ENCODE measurements around the gene ELOVL1.
A peak's percentile ranks its signal among the peaks of the same experiment; 100 is the strongest.

Gene ELOVL1

DNA sequence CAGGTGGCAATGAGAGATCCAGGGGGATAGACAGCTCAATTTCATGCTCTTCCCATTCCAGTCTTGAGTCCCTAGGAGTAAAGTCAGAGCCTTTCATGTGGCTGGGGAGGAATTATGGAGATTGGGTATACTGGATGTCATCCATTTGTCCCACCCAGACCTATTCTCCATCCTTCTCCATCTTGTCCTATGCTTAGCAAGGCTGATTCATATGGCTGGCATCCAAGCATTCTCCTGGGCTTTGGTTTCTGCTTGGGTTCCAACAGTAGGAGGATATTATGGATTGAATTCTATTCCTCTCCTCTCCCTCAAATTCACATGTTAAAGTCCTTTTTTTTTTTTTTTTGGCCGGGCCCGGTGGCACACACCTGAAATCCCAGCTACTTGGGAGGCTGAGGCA, 12.9 kb downstream of the ELOVL1 start:
- no peak for DNase-seq (ENCODE audit: low read depth)

DNA sequence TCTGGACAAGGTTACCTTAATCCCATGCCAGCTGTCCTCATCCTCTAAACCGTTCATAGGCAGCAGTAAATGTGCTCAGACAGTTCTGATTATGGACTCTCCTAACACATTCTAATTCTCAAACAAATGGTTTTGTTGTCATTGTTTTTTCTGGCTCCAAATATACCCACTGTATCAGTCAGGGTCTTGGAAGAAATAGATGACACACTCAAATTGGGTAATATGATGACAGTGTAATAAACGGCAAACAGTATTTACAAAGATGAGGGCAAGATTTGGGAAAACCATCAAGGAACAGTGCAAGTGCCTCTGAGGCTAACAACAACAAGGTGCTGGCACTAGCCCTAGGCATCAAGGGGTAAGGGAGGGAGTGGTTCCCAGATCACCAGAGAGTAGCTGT, 13.3 kb downstream of the ELOVL1 start:
- DNase-seq (ENCODE audit: low read depth) = no peak

DNA sequence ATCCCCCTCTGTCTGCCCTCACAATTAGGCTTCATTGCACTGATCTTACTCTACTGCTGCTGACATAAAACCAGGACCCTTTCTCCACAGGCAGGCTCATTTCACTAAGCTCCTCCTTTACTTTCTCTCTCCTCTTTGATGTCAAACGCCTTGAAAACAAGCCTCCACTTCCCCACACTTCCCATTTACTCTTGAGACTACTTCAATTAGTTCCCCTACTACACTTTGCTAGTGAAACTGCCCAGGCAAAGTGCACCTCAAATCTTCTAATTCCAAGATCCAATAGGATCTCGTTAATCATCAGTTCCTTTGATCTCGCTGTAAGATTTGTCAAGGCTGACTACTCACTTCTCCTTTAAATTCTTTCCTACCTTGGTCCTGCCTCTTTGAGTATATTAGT, 14.9 kb downstream of the ELOVL1 start:
- DNase-seq (ENCODE audit: low read depth) = no peak

DNA sequence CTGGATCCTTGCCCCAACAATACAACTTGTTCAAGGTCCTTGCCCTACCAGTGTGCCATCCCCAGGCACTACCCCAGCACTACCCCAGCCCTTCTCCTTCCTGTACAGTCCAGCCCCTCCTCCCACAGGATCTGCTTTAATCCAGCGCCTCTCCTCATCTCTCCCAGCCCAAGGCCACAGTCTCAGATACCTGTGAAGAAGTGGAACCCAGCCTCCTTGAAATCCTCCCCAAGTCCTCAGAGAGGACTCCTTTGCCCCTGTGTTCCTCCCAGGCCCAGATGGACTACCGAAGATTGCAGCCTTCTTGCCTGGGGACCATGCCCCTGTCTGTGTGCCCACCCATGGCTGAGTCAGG, 15.5 kb downstream of the ELOVL1 start:
- DNase-seq (ENCODE audit: low read depth) = no peak

DNA sequence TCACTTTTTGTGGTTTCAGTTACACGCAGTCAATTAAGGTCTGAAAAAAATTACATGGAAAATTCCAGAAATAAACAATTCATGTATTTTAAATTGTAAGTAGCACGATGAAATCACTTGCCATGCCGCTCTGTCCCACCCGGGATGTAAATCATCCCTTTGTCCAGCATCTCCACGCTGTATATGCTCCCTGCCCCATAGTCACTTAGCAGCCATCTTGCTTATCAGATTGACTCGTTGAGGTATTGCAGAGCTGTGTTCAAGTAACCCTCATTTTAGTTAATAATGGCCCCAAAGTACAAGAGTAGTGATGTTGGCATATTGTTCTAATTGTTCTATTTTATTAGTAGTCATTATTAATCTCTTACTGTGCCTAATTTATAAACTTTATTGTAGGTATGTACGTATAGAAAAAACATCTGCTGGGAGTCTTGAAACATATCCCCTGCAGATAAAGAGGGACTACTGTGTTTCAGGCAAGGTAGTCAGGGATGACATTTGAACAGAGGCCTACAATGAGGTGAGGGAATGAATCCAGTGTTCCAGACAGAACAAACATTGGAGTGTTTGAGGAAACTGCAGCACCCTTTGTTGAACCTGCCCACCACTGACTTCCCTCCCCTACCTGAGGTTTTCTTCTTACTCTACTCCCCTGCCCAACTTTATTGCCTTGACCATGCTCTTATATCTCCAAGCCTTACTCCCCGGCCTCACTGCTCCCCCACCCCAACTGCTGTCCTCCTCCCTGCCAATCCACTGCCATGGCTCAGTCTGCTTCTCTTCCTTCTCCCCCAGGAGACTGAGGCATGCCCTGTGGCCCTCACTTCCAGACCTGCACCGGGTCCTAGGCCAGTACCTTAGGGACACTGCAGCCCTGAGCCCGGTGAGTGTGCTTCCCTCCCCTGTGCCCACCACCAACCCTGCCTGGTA, 16.1 kb downstream of the ELOVL1 start:
- DNase-seq (ENCODE audit: low read depth) = no peak

DNA sequence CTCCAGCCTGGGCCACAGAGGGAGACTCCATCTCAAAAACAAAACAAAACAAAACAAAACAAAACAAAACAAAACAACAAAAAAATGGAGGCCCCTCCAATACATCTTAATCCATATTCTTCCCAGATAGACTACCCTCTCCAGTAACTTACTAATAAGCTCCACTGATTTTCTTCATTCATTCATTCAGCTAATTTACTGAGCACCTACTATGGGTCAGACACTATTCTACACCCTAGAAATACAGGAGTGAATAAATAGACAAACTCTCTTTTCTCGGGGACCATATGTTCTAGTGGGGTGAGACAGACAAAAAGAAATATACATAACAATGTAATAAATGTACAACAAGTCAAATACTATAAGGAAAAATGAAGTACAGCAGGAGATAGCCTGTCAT, 16.8 kb downstream of the ELOVL1 start:
- DNase-seq (ENCODE audit: low read depth) = no peak

DNA sequence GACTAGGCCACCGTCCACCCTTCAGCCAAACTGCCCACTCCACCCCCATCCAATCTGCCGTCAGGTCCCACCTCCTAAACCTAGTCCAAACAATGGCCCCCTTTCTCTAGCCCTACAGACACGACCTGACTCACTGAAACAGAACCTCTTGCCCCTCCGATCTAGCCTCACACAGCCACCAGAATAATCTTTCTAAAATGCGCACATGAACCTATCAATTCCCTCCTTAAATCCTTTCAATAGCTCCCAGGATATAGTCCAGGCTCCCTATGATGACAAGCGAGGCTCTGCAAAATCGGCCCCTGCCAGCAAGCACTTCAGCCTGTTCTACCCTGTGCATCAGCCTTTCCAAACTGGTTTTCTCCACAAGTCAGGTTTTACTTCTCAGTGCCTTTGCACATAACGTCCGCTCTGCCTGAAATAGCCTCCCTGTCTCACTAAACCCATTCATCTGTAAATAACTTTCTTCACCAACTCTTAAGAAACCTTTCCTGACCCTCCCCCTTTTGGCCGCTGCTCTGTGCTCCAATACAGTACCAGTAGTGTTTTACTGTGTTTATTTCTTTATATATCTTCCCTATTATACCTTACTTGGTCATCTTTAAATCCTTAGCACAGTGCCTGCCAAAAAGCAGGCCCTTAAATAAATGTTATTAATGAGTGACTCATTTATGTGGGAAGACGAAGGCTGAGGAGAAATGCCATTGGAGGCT, 18.1 kb downstream of the ELOVL1 start:
- no peak for DNase-seq (ENCODE audit: low read depth)

DNA sequence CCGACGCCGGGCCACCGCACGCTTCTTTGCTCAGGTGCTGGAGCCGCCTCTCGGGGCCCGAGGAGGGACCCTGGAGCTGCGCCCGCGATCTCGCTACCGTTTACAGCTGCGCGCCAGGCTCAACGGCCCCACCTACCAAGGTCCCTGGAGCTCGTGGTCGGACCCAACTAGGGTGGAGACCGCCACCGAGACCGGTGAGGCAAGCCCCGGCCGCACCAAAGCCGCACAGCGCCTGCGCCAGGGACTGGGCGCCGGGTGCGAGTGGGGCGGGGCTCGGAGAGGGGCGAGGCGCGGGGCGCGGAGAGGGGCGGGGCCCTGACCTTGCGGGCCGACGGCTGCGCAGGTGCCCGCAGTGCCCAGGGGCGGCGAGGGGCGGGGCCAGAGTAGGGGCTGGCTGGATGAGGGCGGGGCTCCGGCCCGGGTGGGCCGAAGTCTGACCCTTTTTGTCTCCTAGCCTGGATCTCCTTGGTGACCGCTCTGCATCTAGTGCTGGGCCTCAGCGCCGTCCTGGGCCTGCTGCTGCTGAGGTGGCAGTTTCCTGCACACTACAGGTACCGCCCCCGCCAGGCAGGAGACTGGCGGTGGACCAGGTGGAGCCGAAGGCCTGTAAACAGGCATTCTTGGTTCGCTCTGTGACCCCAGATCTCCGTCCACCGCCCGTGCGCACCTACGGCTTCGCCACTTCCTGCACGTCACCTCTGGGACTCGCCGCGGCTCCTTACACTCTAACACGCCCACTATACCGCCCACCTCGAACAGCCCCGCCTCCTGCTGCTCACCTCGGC, 18.8 kb downstream of the ELOVL1 start:
- no peak for DNase-seq (ENCODE audit: low read depth)

DNA sequence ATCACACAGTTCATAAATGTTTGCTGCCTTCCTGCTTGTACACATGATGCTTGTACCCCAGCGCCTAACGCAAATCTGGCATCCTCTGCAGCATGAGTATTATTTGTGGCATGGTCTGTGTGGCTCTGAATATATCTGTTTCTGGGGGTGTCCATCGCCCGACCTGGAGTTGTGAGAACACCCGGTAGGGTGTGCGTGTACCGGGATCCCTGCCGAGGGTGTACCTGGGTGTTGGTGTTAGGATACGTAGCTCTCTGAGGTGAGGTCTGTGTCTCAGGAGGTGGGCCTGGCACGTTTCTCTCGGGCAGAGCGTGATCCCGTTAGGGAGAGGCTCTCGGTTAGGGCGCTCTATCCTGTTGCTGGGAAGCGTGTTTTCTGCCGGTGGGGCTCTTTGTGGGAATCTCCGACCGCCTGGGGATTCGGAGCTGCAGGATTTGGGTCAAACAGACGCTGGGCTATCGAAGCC, 19.4 kb downstream of the ELOVL1 start:
- no peak for DNase-seq (ENCODE audit: low read depth)

DNA sequence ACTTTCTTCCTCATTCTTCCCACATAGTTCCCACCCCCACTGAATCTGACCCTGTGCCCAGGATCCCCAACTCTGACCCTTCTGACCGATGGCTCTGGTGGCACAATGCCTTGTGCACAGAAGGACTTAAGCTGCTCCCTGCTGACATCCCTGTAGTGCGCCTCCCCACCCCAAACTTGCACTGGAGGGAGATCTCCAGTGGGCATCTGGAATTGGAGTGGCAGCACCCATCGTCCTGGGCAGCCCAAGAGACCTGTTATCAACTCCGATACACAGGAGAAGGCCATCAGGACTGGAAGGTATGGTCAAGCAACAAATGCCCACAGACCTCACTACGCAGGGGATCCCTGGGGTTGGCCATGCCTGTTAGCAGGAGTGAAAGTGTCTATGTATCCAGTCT, 21.2 kb downstream of the ELOVL1 start:
- no peak for DNase-seq (ENCODE audit: low read depth)

DNA sequence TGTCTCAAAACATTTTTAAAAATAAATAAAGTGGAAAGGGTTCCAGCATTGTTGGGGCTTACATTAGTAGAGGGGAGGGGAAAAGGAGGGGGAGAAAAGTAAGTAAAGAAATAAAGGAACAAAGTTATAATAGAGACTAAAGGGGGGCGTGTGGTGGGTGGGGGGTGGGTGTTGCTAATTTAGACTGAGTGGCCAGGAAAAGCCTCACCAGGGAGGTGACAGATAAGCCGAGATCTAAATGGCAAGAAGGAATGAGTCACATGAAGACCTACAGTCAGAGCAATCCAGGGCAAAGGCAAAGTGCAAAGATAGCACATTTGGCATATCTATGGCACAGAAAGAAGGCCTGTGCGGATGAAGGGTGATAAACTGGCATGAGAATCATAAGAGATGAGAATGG, 22.7 kb downstream of the ELOVL1 start:
- DNase-seq (ENCODE audit: low read depth) = no peak

DNA sequence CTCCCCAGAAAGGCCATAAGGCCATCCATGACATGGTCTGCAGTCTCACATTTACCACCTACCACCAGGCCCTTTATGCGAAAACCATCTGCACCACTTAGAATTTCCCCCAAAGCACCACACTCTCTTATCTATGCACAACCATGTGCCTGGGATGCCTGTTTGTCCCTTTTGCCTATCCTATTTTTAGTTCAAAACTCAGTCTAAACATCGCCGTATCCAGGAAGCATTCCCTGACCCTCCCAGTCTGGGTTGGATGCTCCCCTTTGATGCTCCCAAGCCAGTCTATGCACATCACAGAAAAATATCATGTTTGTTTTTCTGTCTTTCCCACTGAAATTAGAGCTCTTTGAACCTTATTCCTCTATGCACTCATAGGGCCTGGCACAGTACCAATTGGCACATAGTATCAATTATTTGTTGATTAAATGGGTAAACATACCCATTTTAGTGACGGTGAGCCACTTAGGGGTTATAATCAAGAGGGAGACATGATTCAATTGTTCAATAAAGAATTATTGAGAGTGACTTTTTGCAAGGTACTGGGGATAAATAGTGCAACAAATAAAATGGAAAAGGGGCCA, 23.5 kb downstream of the ELOVL1 start:
- DNase-seq (ENCODE audit: low read depth) = no peak

DNA sequence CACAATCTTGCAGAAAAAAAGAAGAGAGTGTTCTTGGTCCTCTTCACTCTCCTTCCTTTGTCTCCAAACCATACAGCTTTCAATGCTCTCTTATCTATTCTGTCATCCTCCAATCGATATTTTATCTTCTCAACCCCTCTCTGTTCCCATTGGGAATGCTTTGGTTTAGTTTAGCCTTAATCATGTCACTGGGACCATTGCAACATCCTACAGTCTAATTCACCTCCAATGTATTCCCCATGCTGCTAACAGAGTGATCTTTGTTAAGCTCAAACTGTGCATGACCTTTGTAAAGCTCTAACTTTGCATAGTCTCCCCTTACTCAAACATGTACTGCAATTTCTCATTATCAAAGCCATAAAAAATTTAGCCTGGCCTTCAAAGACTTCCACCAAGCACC, 27.3 kb downstream of the ELOVL1 start:
- no peak for DNase-seq (ENCODE audit: low read depth)

DNA sequence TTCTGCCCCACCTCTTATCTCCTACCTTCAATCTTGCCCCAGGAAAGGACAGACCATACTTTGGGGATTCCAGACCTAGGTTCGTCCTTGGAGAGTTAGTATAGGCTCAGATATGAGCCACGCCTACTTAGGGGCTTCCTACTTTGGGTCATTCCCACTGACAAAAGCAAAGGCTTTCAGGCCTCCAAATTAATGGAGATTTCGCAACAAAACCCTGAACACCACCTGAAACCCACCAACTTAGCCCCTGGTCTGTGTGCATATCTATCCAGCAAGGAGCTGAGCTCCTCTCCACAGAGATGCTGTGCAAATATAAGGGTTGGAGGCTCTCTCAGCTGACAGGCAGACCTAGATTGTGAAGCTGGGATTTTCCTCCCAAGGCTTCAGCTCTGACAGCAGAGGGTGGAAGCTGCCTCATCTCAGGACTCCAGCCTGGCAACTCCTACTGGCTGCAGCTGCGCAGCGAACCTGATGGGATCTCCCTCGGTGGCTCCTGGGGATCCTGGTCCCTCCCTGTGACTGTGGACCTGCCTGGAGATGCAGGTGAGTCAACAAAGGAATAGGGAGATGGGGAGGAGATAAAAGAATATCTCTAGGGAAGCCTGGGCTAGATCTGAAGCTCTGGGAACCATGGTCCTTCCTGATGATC, 28.1 kb downstream of the ELOVL1 start:
- no peak for DNase-seq (ENCODE audit: low read depth)

DNA sequence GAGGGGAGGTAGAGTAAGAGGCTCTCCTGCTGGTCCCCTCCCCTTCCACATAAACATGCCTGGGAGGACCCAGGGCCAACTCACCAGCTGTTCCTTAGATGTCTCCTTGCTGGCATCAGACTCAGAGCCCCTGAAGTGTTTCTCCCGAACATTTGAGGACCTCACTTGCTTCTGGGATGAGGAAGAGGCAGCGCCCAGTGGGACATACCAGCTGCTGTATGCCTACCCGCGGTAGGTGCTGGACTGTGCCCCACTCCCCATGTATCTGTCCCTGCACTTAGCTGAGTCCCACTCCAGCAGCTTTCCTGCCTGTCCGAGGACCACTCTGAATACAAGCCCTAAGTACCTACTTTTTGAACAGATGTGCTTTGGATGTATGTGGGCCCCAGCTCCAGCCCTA, 29.8 kb downstream of the ELOVL1 start:
- DNase-seq (ENCODE audit: low read depth) = no peak

DNA sequence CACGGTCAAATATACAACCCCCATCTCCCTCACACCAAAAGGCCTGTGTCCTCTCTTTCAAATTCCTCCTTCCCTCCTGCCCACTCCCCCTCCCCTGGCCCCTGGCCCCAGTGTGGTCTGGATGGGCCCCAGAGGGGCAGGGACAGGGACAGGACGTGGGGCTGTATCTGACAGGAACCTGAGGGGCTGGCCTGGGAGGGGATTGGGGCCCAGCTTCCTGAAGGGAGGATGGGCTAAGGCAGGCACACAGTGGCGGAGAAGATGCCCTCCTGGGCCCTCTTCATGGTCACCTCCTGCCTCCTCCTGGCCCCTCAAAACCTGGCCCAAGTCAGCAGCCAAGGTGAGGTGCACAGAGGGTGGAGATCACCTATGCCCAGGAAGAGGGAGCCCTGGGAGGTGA, 30.2 kb downstream of the ELOVL1 start, which contains the start of gene MPL:
TSS of gene MPL (plus strand) at position 231 of the 400 bp plus-strand sequence. CDS start at position 262, 31 bp downstream.
- no peak for DNase-seq (ENCODE audit: low read depth)

DNA sequence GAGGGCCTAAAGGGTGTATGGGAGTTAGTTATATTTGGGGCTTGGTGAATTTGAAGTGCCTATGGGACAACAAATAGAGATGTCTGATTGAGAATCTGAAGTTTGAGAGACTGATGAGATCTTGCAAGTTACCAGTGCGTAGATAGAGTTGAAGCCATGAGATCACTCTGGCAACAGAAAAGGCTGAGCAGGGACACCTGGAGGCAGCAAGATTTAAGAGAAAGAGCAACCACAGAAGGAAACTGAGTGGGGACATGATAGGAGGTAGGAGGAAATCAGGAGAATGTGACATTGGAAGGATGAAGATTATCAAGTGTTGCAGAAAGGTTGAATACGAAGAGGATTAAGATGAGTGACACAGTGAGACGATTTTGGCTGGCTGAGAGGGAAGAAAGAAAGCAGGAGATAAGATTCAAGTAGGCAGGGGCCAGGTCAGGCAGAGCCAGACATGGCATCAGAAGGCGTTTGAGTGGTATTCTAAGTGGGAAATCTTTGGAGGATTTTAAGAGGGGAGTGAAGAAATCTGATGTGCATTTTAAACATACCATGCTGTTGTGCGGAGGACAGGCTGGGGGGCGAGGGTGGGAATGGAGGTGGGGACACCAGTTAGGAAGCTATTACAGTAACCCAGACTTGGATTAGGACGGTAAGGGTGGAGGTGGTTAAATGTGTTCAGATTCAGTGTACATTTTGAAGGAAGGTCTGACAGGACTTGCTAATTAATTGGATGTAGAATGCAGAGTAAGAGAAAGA, 33.2 kb downstream of the ELOVL1 start:
- DNase-seq (ENCODE audit: low read depth) = no peak

DNA sequence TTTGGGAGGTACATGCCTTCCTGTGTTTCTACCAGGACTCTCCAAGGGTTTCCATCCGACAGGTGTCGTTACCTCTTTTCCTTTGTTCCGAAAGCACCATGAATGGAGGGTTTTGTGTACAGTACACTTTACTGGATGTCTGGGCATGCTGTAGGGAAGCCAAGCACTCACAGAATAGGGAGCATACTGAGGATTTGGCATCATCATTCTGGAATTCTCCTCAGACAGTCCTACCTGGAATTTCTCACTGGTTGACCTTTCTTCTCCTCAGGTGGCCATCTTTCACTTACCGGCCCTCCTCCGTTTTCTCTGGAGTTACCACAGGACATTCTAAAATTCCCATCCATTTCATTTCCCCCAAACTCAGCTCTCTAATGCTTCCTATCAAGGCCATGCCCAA, 36.1 kb downstream of the ELOVL1 start:
- DNase-seq (ENCODE audit: low read depth) = no peak

DNA sequence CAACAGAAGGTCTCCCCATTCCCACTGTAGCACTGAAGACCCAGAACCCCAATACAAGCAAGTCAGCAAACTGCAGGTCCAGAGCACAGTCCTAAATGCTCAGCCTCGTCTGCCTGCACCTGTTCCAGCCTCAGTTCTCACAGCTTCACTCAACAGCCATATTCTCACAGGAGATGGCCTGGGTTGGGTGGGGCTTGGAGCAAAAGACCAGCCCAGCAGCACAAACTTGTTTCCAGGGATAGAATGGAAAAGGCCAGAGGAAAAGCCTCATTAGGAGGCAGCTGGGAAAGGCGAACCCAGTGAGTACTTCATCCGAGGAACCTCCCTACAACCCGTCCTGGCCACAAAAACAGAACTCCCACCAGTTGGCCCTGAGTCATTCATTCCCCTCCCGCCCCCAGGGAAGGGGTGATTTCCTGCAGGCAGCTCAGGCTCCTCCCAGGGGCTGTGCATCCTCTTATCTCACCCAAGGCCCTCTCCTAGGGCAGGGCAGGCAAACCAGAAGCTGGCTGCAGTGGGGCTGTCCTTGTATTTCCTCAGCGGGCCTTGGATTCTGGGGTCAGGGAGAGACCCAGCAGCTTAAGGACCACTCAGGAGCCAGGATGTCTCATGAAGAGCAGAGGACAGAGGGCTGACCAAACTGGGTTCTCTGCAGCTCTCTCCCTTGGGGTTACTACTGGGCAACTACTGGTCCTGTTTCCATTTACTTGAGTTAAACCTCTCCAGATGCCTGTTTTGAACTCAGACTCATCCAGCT, 37.6 kb downstream of the ELOVL1 start:
- DNase-seq (ENCODE audit: low read depth) = peak; percentile 13
